Esophagus muscularis mucosa (tissue), 4 donors: Measurements from ENCODE around the gene SLC20A1.

Experiments used
- CTCF ChIP-seq, 3 experiments: fragments of 200-600 bp in 2 of 3; fragments of 450-650 bp in 1 of 3; sonication (generic) in 2 of 3; IDR thresholded peaks; one replicate each; pipeline ENCODE4 v1.5.1; 2017 to 2019; ENCODE audit warnings: antibody characterized with exemption in 3 of 3, mild to moderate bottlenecking in 2 of 3, moderate library complexity in 1 of 3
- EP300 ChIP-seq: sonication (generic); formaldehyde crosslinking; IDR thresholded peaks from one replicate; pipeline ENCODE4 v1.6.1; 2017; ENCODE audit warnings: antibody characterized with exemption
- POLR2A ChIP-seq: fragments of 450-650 bp; IDR thresholded peaks from one replicate; pipeline ENCODE4 v1.6.1; 2017; ENCODE audit warnings: antibody characterized with exemption, moderate library complexity, mild to moderate bottlenecking, low read depth
- POLR2AphosphoS5 ChIP-seq, 2 donors: sonication (generic); formaldehyde crosslinking; IDR thresholded peaks; one replicate each; pipeline ENCODE4 v1.6.1; 2017; ENCODE audit warnings: antibody characterized with exemption in 2 of 2

GRCh38 chr2:112708968-112709367, 63.2 kb downstream of the SLC20A1 start:
- no peak for TF ChIP-seq CTCF (IDR thresholded peaks at IDR 0.05)
- no peak for TF ChIP-seq POLR2A
- no peak for TF ChIP-seq POLR2AphosphoS5 (IDR thresholded peaks at IDR 0.05)
- no peak for TF ChIP-seq EP300
